Measurements from ENCODE around the gene MOV10L1.
"Not testable (repeated sequence)": the region's sequence is repeated elsewhere in the genome, so short reads cannot be mapped to it uniquely, and the experiment has no call there.

The MOV10L1 gene

GRCh38 chr22:50199829-50200460 lies 110.1 kb downstream of the MOV10L1 start:
- no peak for DNase-seq (ENCODE audit: low read depth in 1 of 2, low spot score in 1 of 2)

GRCh38 chr22:50200461-50201190 lies 110.8 kb downstream of the MOV10L1 start, which contains the start of gene SELENOO:
SELENOO (plus strand) TSS chr22:50201011; CDS start chr22:50201037, 26 bp downstream.
- peak; percentile 86 to 87 for DNase-seq (ENCODE audit: low read depth in 1 of 2, low spot score in 1 of 2)

GRCh38 chr22:50201191-50202129 lies 111.7 kb downstream of the MOV10L1 start:
- no peak for DNase-seq (ENCODE audit: low read depth in 1 of 2, low spot score in 1 of 2)

GRCh38 chr22:50202130-50202666 lies 112.4 kb downstream of the MOV10L1 start:
- no peak for DNase-seq (ENCODE audit: low read depth in 1 of 2, low spot score in 1 of 2)

- DNase-seq (ENCODE audit: low read depth in 1 of 2, low spot score in 1 of 2), result no peak
Observed at GRCh38 chr22:50203288-50203687, 113.5 kb downstream of the MOV10L1 start.

- no peak for DNase-seq (ENCODE audit: low read depth in 1 of 2, low spot score in 1 of 2)
Observed at GRCh38 chr22:50204571-50204970, 114.8 kb downstream of the MOV10L1 start.

- DNase-seq (ENCODE audit: low read depth in 1 of 2, low spot score in 1 of 2), result not testable (repeated sequence)
Observed at GRCh38 chr22:50204998-50205397, 115.2 kb downstream of the MOV10L1 start.

- no peak for DNase-seq (ENCODE audit: low read depth in 1 of 2, low spot score in 1 of 2)
Observed at GRCh38 chr22:50205781-50206569, 116.2 kb downstream of the MOV10L1 start.

GRCh38 chr22:50206599-50206998 lies 116.8 kb downstream of the MOV10L1 start:
- no peak for DNase-seq (ENCODE audit: low read depth in 1 of 2, low spot score in 1 of 2)

- DNase-seq (ENCODE audit: low read depth in 1 of 2, low spot score in 1 of 2), result no peak
Observed at GRCh38 chr22:50207383-50208140, 117.8 kb downstream of the MOV10L1 start.

GRCh38 chr22:50208430-50208938 lies 118.7 kb downstream of the MOV10L1 start:
- no peak for DNase-seq (ENCODE audit: low read depth in 1 of 2, low spot score in 1 of 2)

- DNase-seq (ENCODE audit: low read depth in 1 of 2, low spot score in 1 of 2), result no peak
Observed at GRCh38 chr22:50208939-50209892, 119.4 kb downstream of the MOV10L1 start.

GRCh38 chr22:50209893-50210292 lies 120.1 kb downstream of the MOV10L1 start:
- peak; percentile 45 to 47 for DNase-seq (ENCODE audit: low read depth in 1 of 2, low spot score in 1 of 2)

- DNase-seq (ENCODE audit: low read depth in 1 of 2, low spot score in 1 of 2), result no peak
Observed at GRCh38 chr22:50210378-50211139, 120.8 kb downstream of the MOV10L1 start.

GRCh38 chr22:50211147-50211546 lies 121.3 kb downstream of the MOV10L1 start:
- DNase-seq (ENCODE audit: low read depth in 1 of 2, low spot score in 1 of 2), result no peak

Measured in activated T-helper 1 cell treated with anti-CD3 and anti-CD28 coated beads, Interleukin-2, amount 50 U/mL, for 16 hours (primary cell).